IMR-90 (cell line): ENCODE measurements around the gene DPP10.

Experiments
- BHLHE40 ChIP-seq: fragments of 150-350 bp; IDR thresholded peaks from 2 replicates; pipeline ENCODE4 v1.6.1; 2016; ENCODE audit warnings: mild to moderate bottlenecking, low read depth, low read length
- CEBPB ChIP-seq: IDR thresholded peaks from 2 replicates; pipeline ENCODE4 v1.6.1; 2012; ENCODE audit warnings: low read depth, low read length, improper control_type of control experiment
- CHD1 ChIP-seq: IDR thresholded peaks from 2 replicates; pipeline ENCODE4 v1.6.1; 2012; ENCODE audit warnings: low read depth, low read length, improper control_type of control experiment
- ELK1 ChIP-seq: fragments of 150-350 bp; IDR thresholded peaks from 2 replicates; pipeline ENCODE4 v1.6.1; 2016; ENCODE audit warnings: low read depth, mild to moderate bottlenecking, low read length, moderate library complexity, borderline replicate concordance
- FOS ChIP-seq: fragments of 150-350 bp; IDR thresholded peaks from 2 replicates; pipeline ENCODE4 v1.6.1; 2016; ENCODE audit warnings: low read depth, low read length
- MXI1 ChIP-seq: IDR thresholded peaks from 2 replicates; pipeline ENCODE4 v1.6.1; 2012; ENCODE audit warnings: low read depth, mild to moderate bottlenecking, low read length, moderate library complexity, borderline replicate concordance
- NFE2L2 ChIP-seq: fragments of 150-350 bp; IDR thresholded peaks from 2 replicates; pipeline ENCODE4 v1.6.1; 2016; ENCODE audit warnings: low read depth, mild to moderate bottlenecking, low read length
- POLR2A ChIP-seq: IDR thresholded peaks from 2 replicates; pipeline ENCODE4 v1.6.1; 2012; ENCODE audit warnings: mild to moderate bottlenecking, low read depth, low read length
- RAD21 ChIP-seq: IDR thresholded peaks from 2 replicates; pipeline ENCODE4 v1.6.1; 2012; ENCODE audit warnings: low read length, improper control_type of control experiment
- RCOR1 ChIP-seq: IDR thresholded peaks from 2 replicates; pipeline ENCODE4 v1.6.1; 2012; ENCODE audit warnings: mild to moderate bottlenecking, low read length, improper control_type of control experiment; ENCODE audit not compliant: insufficient replicate concordance
- RFX5 ChIP-seq: IDR thresholded peaks from 2 replicates; pipeline ENCODE4 v1.8.0; 2012; ENCODE audit warnings: low read depth, mild to moderate bottlenecking, low read length, moderate library complexity
- SMC3 ChIP-seq: fragments of 150-350 bp; IDR thresholded peaks from 2 replicates; pipeline ENCODE4 v1.6.1; 2016; ENCODE audit warnings: low read depth, mild to moderate bottlenecking, antibody characterized with exemption, low read length, moderate library complexity
- TF ChIP-seq, protein P1 (sequence below): conservative IDR thresholded peaks from 2 replicates; pipeline ENCODE4 v1.5.1; 2012; ENCODE audit warnings: mild to moderate bottlenecking, low read depth, low read length, improper control_type of control experiment
- TF ChIP-seq, protein P2 (sequence below): fragments of 150-350 bp; IDR thresholded peaks from 2 replicates; pipeline ENCODE4 v1.6.1; 2017; ENCODE audit warnings: mild to moderate bottlenecking, antibody characterized with exemption, low read length, low read depth

DNA sequence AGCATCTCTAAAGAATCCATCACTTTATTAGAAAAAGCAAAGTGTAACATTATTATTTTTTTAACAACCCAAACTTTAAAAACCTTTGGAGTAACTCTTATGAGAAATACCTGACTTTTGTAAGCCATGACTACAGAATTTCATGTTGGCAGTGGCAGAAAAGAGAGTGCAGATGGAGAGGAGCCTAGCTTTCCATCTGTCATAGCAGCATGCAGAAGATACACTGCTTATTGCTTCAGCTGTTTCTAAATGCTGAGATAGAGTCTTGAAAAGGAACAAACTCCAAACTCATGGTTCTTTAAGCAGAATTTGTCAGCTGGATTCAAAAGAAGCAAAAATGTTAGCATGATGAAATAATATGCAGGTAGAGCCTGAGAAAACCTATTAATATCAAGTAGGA lies 1130.3 kb downstream of the DPP10 start:
- TF ChIP-seq BHLHE40 (no peak), RAD21 (no peak), POLR2A (no peak), CEBPB (no peak), FOS (no peak), RCOR1 (no peak), RFX5 (no peak), SMC3 (no peak), NFE2L2 (no peak), ELK1 (no peak), MXI1 (no peak), CHD1 (no peak)
- TF ChIP-seq, protein P1, sequence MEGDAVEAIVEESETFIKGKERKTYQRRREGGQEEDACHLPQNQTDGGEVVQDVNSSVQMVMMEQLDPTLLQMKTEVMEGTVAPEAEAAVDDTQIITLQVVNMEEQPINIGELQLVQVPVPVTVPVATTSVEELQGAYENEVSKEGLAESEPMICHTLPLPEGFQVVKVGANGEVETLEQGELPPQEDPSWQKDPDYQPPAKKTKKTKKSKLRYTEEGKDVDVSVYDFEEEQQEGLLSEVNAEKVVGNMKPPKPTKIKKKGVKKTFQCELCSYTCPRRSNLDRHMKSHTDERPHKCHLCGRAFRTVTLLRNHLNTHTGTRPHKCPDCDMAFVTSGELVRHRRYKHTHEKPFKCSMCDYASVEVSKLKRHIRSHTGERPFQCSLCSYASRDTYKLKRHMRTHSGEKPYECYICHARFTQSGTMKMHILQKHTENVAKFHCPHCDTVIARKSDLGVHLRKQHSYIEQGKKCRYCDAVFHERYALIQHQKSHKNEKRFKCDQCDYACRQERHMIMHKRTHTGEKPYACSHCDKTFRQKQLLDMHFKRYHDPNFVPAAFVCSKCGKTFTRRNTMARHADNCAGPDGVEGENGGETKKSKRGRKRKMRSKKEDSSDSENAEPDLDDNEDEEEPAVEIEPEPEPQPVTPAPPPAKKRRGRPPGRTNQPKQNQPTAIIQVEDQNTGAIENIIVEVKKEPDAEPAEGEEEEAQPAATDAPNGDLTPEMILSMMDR = no peak
- TF ChIP-seq, protein P2, sequence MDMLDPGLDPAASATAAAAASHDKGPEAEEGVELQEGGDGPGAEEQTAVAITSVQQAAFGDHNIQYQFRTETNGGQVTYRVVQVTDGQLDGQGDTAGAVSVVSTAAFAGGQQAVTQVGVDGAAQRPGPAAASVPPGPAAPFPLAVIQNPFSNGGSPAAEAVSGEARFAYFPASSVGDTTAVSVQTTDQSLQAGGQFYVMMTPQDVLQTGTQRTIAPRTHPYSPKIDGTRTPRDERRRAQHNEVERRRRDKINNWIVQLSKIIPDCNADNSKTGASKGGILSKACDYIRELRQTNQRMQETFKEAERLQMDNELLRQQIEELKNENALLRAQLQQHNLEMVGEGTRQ = no peak
